Vagina (tissue), 2 donors: ENCODE results near the gene ARAF. TPM values are rescaled to one million over a fixed set of nuclear protein-coding genes. Genes with fewer than 3 reads are reported as not detected.
"Not testable (repeated sequence)": the region's sequence is repeated elsewhere in the genome, so short reads cannot be mapped to it uniquely, and the experiment has no call there.

Experiments used
- DNase-seq, 2 donors: peaks; one replicate each; pipeline ENCODE4 v3.0.0-alpha.2; 2017; ENCODE audit errors: extremely low spot score in 2 of 2
- H3K27ac ChIP-seq: fragments of 200-600 bp; sonication (generic); one replicate; pipeline ENCODE4 v1.5.1; 2019
- H3K27me3 ChIP-seq: fragments of 200-600 bp; sonication (generic); one replicate; pipeline ENCODE4 v1.5.1; 2019
- H3K36me3 ChIP-seq, 2 donors: fragments of 200-600 bp; sonication (generic); one replicate each; pipeline ENCODE4 v1.5.1; 2017 to 2019
- H3K4me1 ChIP-seq: fragments of 200-600 bp; sonication (generic); one replicate; pipeline ENCODE4 v1.5.1; 2019
- H3K4me3 ChIP-seq, 2 donors: fragments of 200-600 bp; sonication (generic); 1 replicate in 1 of 2; 2 replicates in 1 of 2; pipeline ENCODE4 v1.5.1; 2016 to 2019
- H3K9me3 ChIP-seq: fragments of 200-600 bp; sonication (generic); one replicate; pipeline ENCODE4 v1.5.1; 2019
- CTCF ChIP-seq, 3 experiments: fragments of 450-650 bp in 2 of 3; fragments of 200-600 bp in 1 of 3; sonication (generic) in 1 of 3; IDR thresholded peaks; one replicate each; pipeline ENCODE4 v1.5.1; 2017 to 2019; ENCODE audit warnings: antibody characterized with exemption in 3 of 3, mild to moderate bottlenecking in 2 of 3, moderate library complexity in 2 of 3
- POLR2A ChIP-seq, 2 donors: fragments of 450-650 bp; IDR thresholded peaks; one replicate each; pipeline ENCODE4 v1.6.1; 2017; ENCODE audit warnings: antibody characterized with exemption in 2 of 2, mild to moderate bottlenecking in 2 of 2, moderate library complexity in 2 of 2
- POLR2AphosphoS5 ChIP-seq, 2 donors: sonication (generic); formaldehyde crosslinking; IDR thresholded peaks; one replicate each; pipeline ENCODE4 v1.9.0; 2017; ENCODE audit warnings: antibody characterized with exemption in 2 of 2, mild to moderate bottlenecking in 2 of 2, low read depth in 1 of 2; ENCODE audit not compliant: insufficient read depth in 1 of 2
- intact Hi-C: fragments of 100-400 bp; cut with DNase I; formaldehyde crosslinking; loops from one replicate; pipeline ENCODE4 v1.15.1; 2023
- total RNA-seq: library from RNA; depleted of rRNA; stranded (reverse); fragments of >200 nt; gene quantifications from one replicate; pipeline ENCODE4 v1.2.3, GENCODE V29; 2016

The ARAF gene
- 31.4 TPM for total RNA-seq

GRCh38 chrX:47560934-47561658, at the start of gene ARAF:
TSS of gene ARAF (plus strand) at chrX:47561205. CDS start at chrX:47562968, 1,763 bp downstream.
- H3K27me3 ChIP-seq = no peaks in the 10 kb centered on the region
- peak within 1 kb of the TSS; percentile 48 to 52 for H3K4me3 ChIP-seq
- intact Hi-C loops = no loop called here
- no peaks in the 10 kb centered on the region for H3K36me3 ChIP-seq
- peak in 1 of 2 donors; percentile 98 for DNase-seq
- peak within 1 kb of the TSS; percentile 94 for H3K27ac ChIP-seq
- no peaks in the 10 kb centered on the region for H3K9me3 ChIP-seq
- peaks cover 24% of the 10 kb centered on the region for H3K4me1 ChIP-seq
- peak; percentile 74 to 94 for TF ChIP-seq POLR2AphosphoS5 (IDR thresholded peaks at IDR 0.05; ENCODE audit: insufficient read depth in 1 of 2, low read depth in 1 of 2)
- TF ChIP-seq CTCF (IDR thresholded peaks at IDR 0.05) = no peak
- peak in 1 of 2 donors; percentile 47 for TF ChIP-seq POLR2A (IDR thresholded peaks at IDR 0.05)

- H3K36me3 ChIP-seq, intact Hi-C loops, H3K4me1 ChIP-seq, H3K9me3 ChIP-seq, H3K27me3 ChIP-seq, H3K27ac ChIP-seq, H3K4me3 ChIP-seq, DNase-seq: not testable (repeated sequence)
These were observed 48.6 kb upstream of the ARAF start for GRCh38 chrX:47512383-47512782.

- H3K36me3 ChIP-seq, H3K4me1 ChIP-seq, H3K27me3 ChIP-seq, H3K27ac ChIP-seq, DNase-seq, H3K9me3 ChIP-seq, intact Hi-C loops: not testable (repeated sequence)
- H3K4me3 ChIP-seq = peak overlapping the region; percentile 25 to 39
These were observed 47.7 kb upstream of the ARAF start for GRCh38 chrX:47513034-47513965.

GRCh38 chrX:47514533-47515235, 46.3 kb upstream of the ARAF start:
- H3K27ac ChIP-seq = no peak overlapping the region
- no peaks in the 10 kb centered on the region for H3K27me3 ChIP-seq
- DNase-seq = no peak
- no peaks in the 10 kb centered on the region for H3K9me3 ChIP-seq
- no peaks in the 10 kb centered on the region for H3K36me3 ChIP-seq
- H3K4me3 ChIP-seq = no peak overlapping the region
- intact Hi-C loops = no loop called here
- TF ChIP-seq CTCF (IDR thresholded peaks at IDR 0.05) = no peak
- no peak for TF ChIP-seq POLR2AphosphoS5 (IDR thresholded peaks at IDR 0.05; ENCODE audit: insufficient read depth in 1 of 2, low read depth in 1 of 2)
- TF ChIP-seq POLR2A (IDR thresholded peaks at IDR 0.05) = no peak
- no peaks in the 10 kb centered on the region for H3K4me1 ChIP-seq

GRCh38 chrX:47515941-47516665, 44.9 kb upstream of the ARAF start:
- Histone ChIP-seq H3K4me1 (no peaks in the 10 kb centered on the region), H3K4me3 (no peak overlapping the region), H3K27me3 (no peaks in the 10 kb centered on the region), H3K36me3 (no peaks in the 10 kb centered on the region), H3K27ac (no peak overlapping the region), H3K9me3 (no peaks in the 10 kb centered on the region)
- TF ChIP-seq CTCF (IDR thresholded peaks at IDR 0.05) (no peak), POLR2A (IDR thresholded peaks at IDR 0.05) (no peak), POLR2AphosphoS5 (IDR thresholded peaks at IDR 0.05; ENCODE audit: insufficient read depth in 1 of 2, low read depth in 1 of 2) (no peak)
- DNase-seq = no peak
- intact Hi-C loops = no loop called here
